ENCODE measurements around the gene ZNF664. TPM values are rescaled to one million over a fixed set of nuclear protein-coding genes. Genes with fewer than 3 reads are reported as not detected.

Gene ZNF664
- total RNA-seq, 6 experiments from 2014 or later: 37.3 to 46.5 (median 43.2) TPM

- Histone ChIP-seq H3K36me3 (peaks cover 0 to 3% (median under 1%) of the 10 kb centered on the region in 4 donors), H3K4me1 (peaks cover 0 to 40% (median 8%) of the 10 kb centered on the region in 4 donors), H3K27me3 (no peaks in the 10 kb centered on the region), H3K4me3 (no peak overlapping the region), H3K9me3 (no peaks in the 10 kb centered on the region), H3K27ac (no peak overlapping the region)
- DNase-seq (no peak), ATAC-seq (no peak)
- TF ChIP-seq POLR2A (IDR thresholded peaks at IDR 0.05) (no peak), CTCF (IDR thresholded peaks at IDR 0.05) (no peak)
- 87% methylated on average over 10 of the region's 14 CpGs for WGBS (ENCODE audit: insufficient coverage, low coverage, low lambda C conversion rate, missing lambda C conversion rate)
- intact Hi-C loops (cut with DNase I): no loop called here
These were observed 34.1 kb downstream of the ZNF664 start for GRCh38 chr12:124006846-124007713.

- ATAC-seq: peak; percentile 54 to 89 (median 84)
- Histone ChIP-seq H3K27me3 (no peaks in the 10 kb centered on the region), H3K9me3 (no peaks in the 10 kb centered on the region), H3K4me1 (peaks cover 0 to 43% (median 11%) of the 10 kb centered on the region in 4 donors), H3K36me3 (peaks cover 0 to 9% (median 5%) of the 10 kb centered on the region in 4 donors), H3K27ac (no peak overlapping the region), H3K4me3 (no peak overlapping the region)
- DNase-seq: peak in 2 of 3 donors; percentile 54 to 86
- intact Hi-C loops (cut with DNase I): no loop called here
- TF ChIP-seq CTCF (IDR thresholded peaks at IDR 0.05): no peak
- no peak for TF ChIP-seq POLR2A (IDR thresholded peaks at IDR 0.05)
- 50% methylated on average over 9 of the region's 9 CpGs for WGBS (ENCODE audit: insufficient coverage, low coverage, low lambda C conversion rate, missing lambda C conversion rate)
These were observed 35.0 kb downstream of the ZNF664 start for GRCh38 chr12:124007826-124008570.

- Histone ChIP-seq H3K4me3 (no peak overlapping the region), H3K36me3 (peaks cover 0 to 10% (median 5%) of the 10 kb centered on the region in 4 donors), H3K4me1 (peaks cover 0 to 37% (median 11%) of the 10 kb centered on the region in 4 donors), H3K27ac (no peak overlapping the region), H3K9me3 (no peaks in the 10 kb centered on the region), H3K27me3 (no peaks in the 10 kb centered on the region)
- DNase-seq: no peak
- intact Hi-C loops (cut with DNase I): no loop called here
- WGBS (ENCODE audit: insufficient coverage, low coverage, low lambda C conversion rate, missing lambda C conversion rate): 73% methylated on average over 3 of the region's 3 CpGs
- no peak for ATAC-seq
- TF ChIP-seq CTCF (IDR thresholded peaks at IDR 0.05) (no peak), POLR2A (IDR thresholded peaks at IDR 0.05) (no peak)
These were observed 35.6 kb downstream of the ZNF664 start for GRCh38 chr12:124008595-124008994.

- 90% methylated on average over 6 of the region's 6 CpGs for WGBS (ENCODE audit: insufficient coverage, low coverage, low lambda C conversion rate, missing lambda C conversion rate)
- Histone ChIP-seq H3K4me1 (peaks cover 0 to 29% (median 11%) of the 10 kb centered on the region in 4 donors), H3K27me3 (no peaks in the 10 kb centered on the region), H3K27ac (no peak overlapping the region), H3K36me3 (peaks cover 0 to 10% (median 5%) of the 10 kb centered on the region in 4 donors), H3K9me3 (no peaks in the 10 kb centered on the region), H3K4me3 (no peak overlapping the region)
- intact Hi-C loops (cut with DNase I): no loop called here
- ATAC-seq (no peak), DNase-seq (no peak)
- TF ChIP-seq POLR2A (IDR thresholded peaks at IDR 0.05): no peak
- TF ChIP-seq CTCF (IDR thresholded peaks at IDR 0.05): no peak
These were observed 36.8 kb downstream of the ZNF664 start for GRCh38 chr12:124009781-124010180.
